Measurements from ENCODE around the gene TEAD4.

Gene TEAD4

GRCh38 chr12:3034067-3034750, 75.0 kb downstream of the TEAD4 start:
- DNase-seq = no peak

GRCh38 chr12:3035171-3035570, 76.0 kb downstream of the TEAD4 start:
- no peak for DNase-seq

DNA sequence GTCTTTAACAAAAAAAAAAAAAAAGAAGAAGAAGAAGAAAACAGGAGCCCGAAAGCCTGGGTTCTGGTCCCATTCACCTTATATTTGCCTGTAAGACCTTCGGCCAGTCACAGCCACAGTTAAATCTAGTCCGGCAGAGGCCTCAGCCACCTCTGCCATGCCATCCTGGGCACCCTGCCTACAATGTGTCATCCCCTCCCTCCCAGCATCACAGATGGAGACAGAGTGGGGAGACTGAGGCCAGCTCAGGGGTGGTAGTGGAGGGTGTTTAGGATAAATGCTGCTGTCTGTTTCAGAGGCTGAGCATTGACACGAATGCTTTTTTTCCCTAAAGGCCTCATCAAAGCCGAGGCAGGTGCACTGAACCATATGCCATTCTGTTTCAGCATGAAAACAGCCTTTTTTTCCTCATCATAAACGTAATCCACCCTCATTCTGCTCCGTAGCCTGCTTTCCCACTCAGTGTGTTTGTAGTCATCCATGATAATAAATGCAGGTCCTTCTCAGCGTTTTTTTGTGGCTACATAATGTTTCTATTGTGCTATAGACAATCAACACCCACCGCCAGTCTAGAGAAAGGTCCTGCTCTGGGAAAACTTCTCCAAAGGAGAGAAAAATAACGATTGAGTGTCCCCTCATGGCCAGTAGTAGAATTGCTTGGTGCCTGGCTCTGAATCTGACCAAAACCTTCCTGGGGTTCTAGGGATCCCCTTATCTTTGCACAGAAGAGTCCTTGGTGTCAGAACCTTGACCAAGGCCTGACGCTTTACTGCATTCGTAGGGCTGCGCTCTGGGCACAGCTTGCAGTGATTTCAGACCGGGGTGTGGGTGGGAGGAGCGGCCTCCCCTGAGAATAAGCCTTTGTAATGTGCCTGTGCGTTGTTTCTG, 76.9 kb downstream of the TEAD4 start:
- no peak for DNase-seq

GRCh38 chr12:3036901-3037600, 77.9 kb downstream of the TEAD4 start:
- DNase-seq = no peak

GRCh38 chr12:3038166-3038565, 79.0 kb downstream of the TEAD4 start:
- DNase-seq = no peak

GRCh38 chr12:3038926-3039510, 79.8 kb downstream of the TEAD4 start:
- DNase-seq = no peak

DNA sequence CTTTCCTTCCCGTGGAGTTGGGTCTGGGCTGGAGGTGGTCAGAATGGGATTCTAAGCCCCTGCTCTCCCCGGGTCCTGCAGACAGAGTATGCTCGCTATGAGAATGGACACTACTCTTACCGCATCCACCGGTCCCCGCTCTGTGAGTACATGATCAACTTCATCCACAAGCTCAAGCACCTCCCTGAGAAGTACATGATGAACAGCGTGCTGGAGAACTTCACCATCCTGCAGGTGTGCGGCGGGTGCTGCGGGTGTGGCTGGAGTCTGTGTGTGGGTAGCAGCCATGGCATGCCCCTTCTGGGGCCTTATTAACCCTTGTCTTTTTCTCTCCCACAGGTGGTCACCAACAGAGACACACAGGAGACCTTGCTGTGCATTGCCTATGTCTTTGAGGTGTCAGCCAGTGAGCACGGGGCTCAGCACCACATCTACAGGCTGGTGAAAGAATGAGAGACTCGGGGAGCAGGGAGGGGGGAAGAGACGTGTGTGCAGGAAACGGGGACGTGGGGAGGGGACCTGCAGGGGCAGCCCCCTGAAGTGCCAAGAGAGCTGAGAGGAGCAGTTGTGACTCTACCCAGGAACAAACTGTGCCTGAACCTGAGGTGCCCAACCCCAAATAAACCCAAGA, 80.9 kb downstream of the TEAD4 start:
- DNase-seq = no peak

GRCh38 chr12:3040663-3041544, 81.7 kb downstream of the TEAD4 start:
- DNase-seq = no peak

DNA sequence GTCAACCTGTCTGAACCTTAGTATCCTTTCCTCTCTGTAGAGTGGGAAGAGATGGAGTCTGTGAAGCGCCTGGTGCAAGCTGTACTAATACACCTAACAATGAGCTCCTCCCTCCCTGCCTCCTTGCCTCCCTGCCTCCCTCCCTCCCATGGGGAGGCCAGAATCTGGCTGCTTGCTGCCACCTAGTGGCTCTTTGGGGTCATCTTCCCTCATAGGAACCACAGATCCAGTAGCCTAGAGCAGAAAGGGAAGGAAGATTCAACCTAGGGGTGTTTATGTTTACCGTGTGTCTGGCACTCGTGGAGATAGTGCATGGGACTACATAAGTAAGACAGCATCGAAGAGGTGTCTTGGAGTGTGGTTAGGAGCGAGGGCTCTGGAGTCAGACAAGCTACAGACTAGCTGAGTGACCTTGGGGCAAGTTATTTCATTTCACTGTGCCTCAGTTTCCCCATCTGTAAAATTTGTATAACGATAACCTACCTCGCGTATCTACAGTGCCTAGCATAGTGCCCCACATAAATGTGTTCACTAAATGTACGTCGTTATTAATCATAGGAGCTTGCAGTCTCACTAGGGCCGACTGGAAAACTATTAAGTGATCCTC, 82.5 kb downstream of the TEAD4 start:
- peak; percentile 15 for DNase-seq

GRCh38 chr12:3042394-3042793, 83.2 kb downstream of the TEAD4 start:
- no peak for DNase-seq

GRCh38 chr12:3042826-3043225, 83.6 kb downstream of the TEAD4 start:
- no peak for DNase-seq

DNA sequence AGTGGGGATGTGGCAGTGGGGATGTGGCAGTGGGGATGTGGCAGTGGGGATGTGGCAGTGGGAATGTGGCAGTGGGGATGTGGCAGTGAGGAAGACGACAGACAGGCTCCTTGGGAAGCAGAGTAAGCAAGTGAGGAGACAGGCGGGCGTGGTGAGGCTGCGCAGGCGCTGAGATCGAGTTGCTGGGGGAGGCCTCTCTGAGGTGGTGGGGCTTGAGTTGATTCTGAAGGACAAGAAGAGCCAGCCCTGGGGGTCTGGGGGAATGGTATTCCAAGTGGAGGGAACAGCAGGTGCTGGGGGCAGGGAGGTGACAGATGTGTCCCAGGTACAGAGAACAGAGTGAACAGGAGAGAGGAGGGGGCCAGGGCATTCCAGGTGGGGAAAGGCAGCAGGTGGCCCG, 84.2 kb downstream of the TEAD4 start:
- DNase-seq = no peak

- no peak for DNase-seq
Measured at GRCh38 chr12:3044141-3044630, 85.0 kb downstream of the TEAD4 start.

GRCh38 chr12:3045494-3045893, 86.3 kb downstream of the TEAD4 start:
- DNase-seq = no peak

GRCh38 chr12:3045989-3046388, 86.8 kb downstream of the TEAD4 start:
- DNase-seq = no peak

GRCh38 chr12:3046441-3047200, 87.4 kb downstream of the TEAD4 start:
- DNase-seq = no peak

- no peak for DNase-seq
Measured at GRCh38 chr12:3047961-3048360, 88.8 kb downstream of the TEAD4 start.

GRCh38 chr12:3048540-3048939, 89.3 kb downstream of the TEAD4 start:
- DNase-seq = no peak

DNA sequence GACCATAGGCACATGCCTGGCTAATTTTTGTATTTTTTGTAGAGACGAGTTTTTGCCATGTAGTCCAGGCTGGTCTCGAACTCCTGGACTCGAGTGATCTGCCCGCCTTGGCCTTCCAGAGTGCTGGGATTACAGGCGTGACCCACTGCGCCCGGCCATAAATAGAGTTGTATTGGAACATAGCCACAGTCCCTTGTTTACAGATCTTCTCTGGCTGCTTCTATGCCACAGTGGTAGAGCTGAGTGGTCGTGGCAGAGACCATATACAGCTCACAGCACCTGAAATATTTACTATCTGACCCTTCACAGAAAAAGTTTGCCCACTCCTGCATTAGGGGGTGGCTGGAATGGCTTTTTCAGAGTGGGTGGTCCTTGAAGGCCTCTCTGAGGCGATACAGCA, 90.0 kb downstream of the TEAD4 start:
- no peak for DNase-seq

DNA sequence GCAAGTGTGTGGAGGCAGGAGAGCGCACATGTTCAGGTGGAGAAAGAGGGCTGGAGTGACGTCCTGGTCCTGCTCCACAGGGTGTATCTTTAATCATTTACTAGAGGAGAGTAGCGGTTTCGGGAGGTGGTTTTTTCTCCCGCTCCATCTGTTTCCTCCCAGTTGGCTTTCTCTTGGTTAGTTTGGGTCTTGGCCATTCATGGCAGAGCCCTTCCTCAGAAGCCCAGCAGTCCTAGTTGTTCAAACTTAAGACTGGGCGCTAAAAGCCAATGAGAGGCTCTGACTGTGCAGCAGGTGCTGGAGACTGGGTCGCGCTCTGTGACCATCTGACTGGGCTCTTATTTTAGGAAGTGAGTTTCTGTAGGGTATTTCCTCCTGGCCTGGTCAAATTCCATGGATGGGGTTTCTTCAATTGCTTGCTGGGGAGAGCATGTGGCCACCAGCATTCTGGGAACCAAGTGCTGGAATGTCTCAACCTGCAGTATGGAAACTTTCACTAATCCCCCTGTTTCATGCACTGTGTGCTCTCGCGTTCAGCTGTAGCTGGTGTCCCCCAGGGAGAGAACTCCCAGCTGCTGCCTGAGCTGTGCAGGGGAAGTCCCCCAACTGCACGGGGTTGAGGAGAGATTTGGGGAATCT, 90.5 kb downstream of the TEAD4 start:
- DNase-seq = no peak
